ENCODE data around the gene SPEG.

Gene SPEG

DNA sequence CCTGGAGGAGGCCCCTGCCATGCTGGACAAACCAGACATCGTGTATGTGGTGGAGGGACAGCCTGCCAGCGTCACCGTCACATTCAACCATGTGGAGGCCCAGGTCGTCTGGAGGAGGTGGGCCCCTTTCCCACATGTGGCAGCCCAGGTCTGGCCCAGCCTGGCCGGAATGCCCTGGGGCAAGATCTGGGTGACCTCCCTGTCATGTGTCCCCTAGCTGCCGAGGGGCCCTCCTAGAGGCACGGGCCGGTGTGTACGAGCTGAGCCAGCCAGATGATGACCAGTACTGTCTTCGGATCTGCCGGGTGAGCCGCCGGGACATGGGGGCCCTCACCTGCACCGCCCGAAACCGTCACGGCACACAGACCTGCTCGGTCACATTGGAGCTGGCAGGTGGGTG is 38.9 kb downstream of the SPEG start:
- Histone ChIP-seq H3K4me1 (ENCODE audit: control insufficient read depth, low read length) (no peaks in the 10 kb centered on the region), H3K36me3 (ENCODE audit: control insufficient read depth, low read length) (no peaks in the 10 kb centered on the region), H4K20me1 (ENCODE audit: control insufficient read depth, insufficient read depth, low read depth, low read length) (no peaks in the 10 kb centered on the region), H3K9me2 (replicated peaks; ENCODE audit: control insufficient read depth, low read length) (no peaks in the 10 kb centered on the region), H3K4me2 (ENCODE audit: low read length) (no peak overlapping the region), H3K4me3 (ENCODE audit: low read length) (no peak overlapping the region), H3F3A (ENCODE audit: control insufficient read depth, insufficient read depth) (no peaks in the 10 kb centered on the region), H3K79me2 (ENCODE audit: control insufficient read depth, low read length) (no peaks in the 10 kb centered on the region), H3K27ac (ENCODE audit: low read depth, low read length) (no peak overlapping the region), H3K9me3 (ENCODE audit: control insufficient read depth, insufficient read depth, low read length) (no peaks in the 10 kb centered on the region), H3K27me3 (ENCODE audit: control insufficient read depth, low read length) (no peaks in the 10 kb centered on the region)
- TF ChIP-seq, protein P1, sequence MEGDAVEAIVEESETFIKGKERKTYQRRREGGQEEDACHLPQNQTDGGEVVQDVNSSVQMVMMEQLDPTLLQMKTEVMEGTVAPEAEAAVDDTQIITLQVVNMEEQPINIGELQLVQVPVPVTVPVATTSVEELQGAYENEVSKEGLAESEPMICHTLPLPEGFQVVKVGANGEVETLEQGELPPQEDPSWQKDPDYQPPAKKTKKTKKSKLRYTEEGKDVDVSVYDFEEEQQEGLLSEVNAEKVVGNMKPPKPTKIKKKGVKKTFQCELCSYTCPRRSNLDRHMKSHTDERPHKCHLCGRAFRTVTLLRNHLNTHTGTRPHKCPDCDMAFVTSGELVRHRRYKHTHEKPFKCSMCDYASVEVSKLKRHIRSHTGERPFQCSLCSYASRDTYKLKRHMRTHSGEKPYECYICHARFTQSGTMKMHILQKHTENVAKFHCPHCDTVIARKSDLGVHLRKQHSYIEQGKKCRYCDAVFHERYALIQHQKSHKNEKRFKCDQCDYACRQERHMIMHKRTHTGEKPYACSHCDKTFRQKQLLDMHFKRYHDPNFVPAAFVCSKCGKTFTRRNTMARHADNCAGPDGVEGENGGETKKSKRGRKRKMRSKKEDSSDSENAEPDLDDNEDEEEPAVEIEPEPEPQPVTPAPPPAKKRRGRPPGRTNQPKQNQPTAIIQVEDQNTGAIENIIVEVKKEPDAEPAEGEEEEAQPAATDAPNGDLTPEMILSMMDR (IDR thresholded peaks at IDR 0.05; ENCODE audit: low read depth, low read length, poor library complexity, severe bottlenecking): no peak
- TF ChIP-seq EZH2phosphoT487 (IDR thresholded peaks at IDR 0.05; ENCODE audit: borderline replicate concordance, low read length): no peak

DNA sequence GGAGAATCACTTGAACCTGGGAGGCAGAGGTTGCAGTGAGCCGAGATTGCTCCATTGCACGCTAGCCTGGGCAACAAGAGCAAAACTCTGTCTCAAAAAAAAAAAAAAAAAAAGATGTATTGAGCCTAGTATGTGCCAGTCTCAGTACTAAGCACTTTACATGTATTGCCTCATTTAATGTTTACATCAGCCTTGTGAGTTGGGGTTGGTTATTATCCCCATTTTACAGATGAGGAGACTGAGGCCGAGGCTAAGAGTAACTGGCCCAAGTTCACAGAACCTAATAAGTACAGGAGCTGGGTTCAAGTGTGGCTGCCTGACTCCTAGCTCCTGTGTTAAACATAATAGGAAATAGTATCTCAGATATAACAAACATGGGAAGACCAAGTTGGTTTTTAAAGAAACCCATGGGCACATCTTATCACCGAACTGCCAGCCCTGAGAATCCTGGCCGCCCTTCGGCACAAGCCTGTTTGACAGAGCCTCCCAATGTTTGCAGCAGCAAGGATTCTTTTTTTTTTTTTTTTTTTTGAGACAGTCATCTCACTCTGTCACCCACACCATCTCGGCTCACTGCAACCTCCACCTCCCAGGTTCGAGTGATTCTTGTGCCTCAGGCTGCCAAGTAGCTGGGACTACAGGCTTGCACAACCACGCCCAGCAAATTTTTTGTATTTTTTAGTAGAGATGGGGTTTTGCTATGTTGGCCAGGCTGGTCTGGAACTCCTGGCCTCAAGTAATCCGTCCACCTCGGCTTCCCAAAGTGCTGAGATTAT is 39.8 kb downstream of the SPEG start:
- no peak for TF ChIP-seq EZH2phosphoT487 (IDR thresholded peaks at IDR 0.05; ENCODE audit: borderline replicate concordance, low read length)
- TF ChIP-seq, protein P1 (IDR thresholded peaks at IDR 0.05; ENCODE audit: low read depth, low read length, poor library complexity, severe bottlenecking): no peak
- Histone ChIP-seq H3F3A (ENCODE audit: control insufficient read depth, insufficient read depth) (no peaks in the 10 kb centered on the region), H3K27ac (ENCODE audit: low read depth, low read length) (no peak overlapping the region), H3K9me3 (ENCODE audit: control insufficient read depth, insufficient read depth, low read length) (no peaks in the 10 kb centered on the region), H3K4me2 (ENCODE audit: low read length) (no peak overlapping the region), H3K4me1 (ENCODE audit: control insufficient read depth, low read length) (no peaks in the 10 kb centered on the region), H3K27me3 (ENCODE audit: control insufficient read depth, low read length) (no peaks in the 10 kb centered on the region), H3K79me2 (ENCODE audit: control insufficient read depth, low read length) (no peaks in the 10 kb centered on the region), H3K9me2 (replicated peaks; ENCODE audit: control insufficient read depth, low read length) (no peaks in the 10 kb centered on the region), H3K4me3 (ENCODE audit: low read length) (no peak overlapping the region), H3K36me3 (ENCODE audit: control insufficient read depth, low read length) (no peaks in the 10 kb centered on the region), H4K20me1 (ENCODE audit: control insufficient read depth, insufficient read depth, low read depth, low read length) (no peaks in the 10 kb centered on the region)

DNA sequence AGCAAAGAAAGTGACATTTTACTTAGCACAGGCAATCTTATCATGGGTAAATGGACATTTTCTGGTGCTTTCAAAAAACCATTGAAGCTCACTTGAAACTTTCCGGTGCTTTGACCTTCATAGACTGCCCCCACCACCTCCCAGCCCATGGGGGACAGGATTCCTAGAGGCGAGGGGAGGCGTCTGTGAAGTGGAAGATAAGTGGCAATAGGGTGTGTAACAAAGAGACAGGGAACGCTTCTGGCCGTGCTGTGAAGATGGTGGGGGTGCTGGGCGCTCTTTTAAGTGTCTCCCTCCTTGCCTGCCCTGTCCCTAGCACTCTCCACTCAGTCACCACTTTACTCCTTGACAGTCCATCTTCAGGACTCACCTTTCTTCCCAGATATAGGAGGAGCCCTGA is 40.6 kb downstream of the SPEG start:
- H3K36me3 ChIP-seq (ENCODE audit: control insufficient read depth, low read length): no peaks in the 10 kb centered on the region
- H3K9me3 ChIP-seq (ENCODE audit: control insufficient read depth, insufficient read depth, low read length): no peaks in the 10 kb centered on the region
- TF ChIP-seq, protein P1 (IDR thresholded peaks at IDR 0.05; ENCODE audit: low read depth, low read length, poor library complexity, severe bottlenecking): no peak
- no peak for TF ChIP-seq EZH2phosphoT487 (IDR thresholded peaks at IDR 0.05; ENCODE audit: borderline replicate concordance, low read length)
- no peaks in the 10 kb centered on the region for H3K27me3 ChIP-seq (ENCODE audit: control insufficient read depth, low read length)
- H3F3A ChIP-seq (ENCODE audit: control insufficient read depth, insufficient read depth): no peaks in the 10 kb centered on the region
- H3K27ac ChIP-seq (ENCODE audit: low read depth, low read length): no peak overlapping the region
- no peak overlapping the region for H3K4me2 ChIP-seq (ENCODE audit: low read length)
- no peaks in the 10 kb centered on the region for H3K9me2 ChIP-seq (replicated peaks; ENCODE audit: control insufficient read depth, low read length)
- no peak overlapping the region for H3K4me3 ChIP-seq (ENCODE audit: low read length)
- no peaks in the 10 kb centered on the region for H4K20me1 ChIP-seq (ENCODE audit: control insufficient read depth, insufficient read depth, low read depth, low read length)
- no peaks in the 10 kb centered on the region for H3K4me1 ChIP-seq (ENCODE audit: control insufficient read depth, low read length)
- no peaks in the 10 kb centered on the region for H3K79me2 ChIP-seq (ENCODE audit: control insufficient read depth, low read length)

Measured in DOHH2 (cell line).